GM23248 (cell line): ENCODE measurements around the gene SRSF5.

ENCODE experiments used
- EZH2 ChIP-seq: fragments of 200-600 bp; sonication (generic); IDR thresholded peaks from 2 replicates; pipeline ENCODE4 v1.6.1; 2018; ENCODE audit warnings: antibody characterized with exemption, mild to moderate bottlenecking; ENCODE audit not compliant: insufficient read depth, poor library complexity, severe bottlenecking
- EZH2phosphoT487 ChIP-seq: fragments of 200-600 bp; sonication (generic); IDR thresholded peaks from 2 replicates; pipeline ENCODE4 v1.6.1; 2018; ENCODE audit warnings: antibody characterized with exemption, moderate library complexity, mild to moderate bottlenecking, low read depth; ENCODE audit not compliant: insufficient read depth

DNA sequence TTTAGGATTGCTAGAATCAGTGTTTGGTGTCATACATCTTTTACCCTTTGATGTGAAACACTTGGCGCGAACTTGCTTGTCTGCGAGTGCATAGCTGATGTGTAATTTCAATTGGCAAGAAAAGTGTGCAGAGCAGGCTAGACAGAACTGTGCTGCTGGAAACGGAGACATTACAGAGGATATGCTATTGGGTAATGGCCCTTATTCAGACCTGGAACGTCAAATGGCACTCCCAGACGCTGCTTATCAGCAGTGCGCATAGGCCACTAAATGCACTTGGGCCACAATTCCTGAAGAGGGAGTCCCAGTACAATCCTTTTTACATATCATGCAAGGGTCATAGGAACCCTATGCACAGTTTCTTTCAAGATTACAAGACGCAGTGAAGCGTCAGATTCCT, 45.8 kb downstream of the SRSF5 start:
- no peak for TF ChIP-seq EZH2
- no peak for TF ChIP-seq EZH2phosphoT487
